ENCODE data around the gene ATP13A1. TPM values are rescaled to one million over a fixed set of nuclear protein-coding genes. Genes with fewer than 3 reads are reported as not detected.

The ATP13A1 gene
- total RNA-seq, 1 experiment from 2014 or later, result 24.3 TPM

DNA sequence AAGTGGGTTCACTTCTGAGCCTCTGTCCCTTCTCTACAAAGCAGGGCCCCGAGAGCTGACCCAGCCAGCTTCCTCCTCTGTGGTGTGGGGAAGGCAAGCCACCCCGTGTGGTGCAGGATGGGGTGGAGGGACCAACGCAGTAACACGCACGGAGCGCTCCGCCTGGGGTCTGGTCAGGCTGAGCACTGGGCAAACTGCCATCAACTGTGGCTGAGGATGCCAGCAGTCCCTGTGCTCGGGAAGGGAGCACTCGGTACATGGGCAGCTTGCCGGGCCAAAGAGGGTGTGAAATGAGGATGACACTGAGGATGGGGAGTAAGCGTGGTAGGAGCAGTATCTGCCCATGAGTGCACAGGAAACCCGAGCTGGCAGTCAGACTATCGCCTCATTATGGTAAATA is 12.4 kb downstream of the ATP13A1 start:
- in situ Hi-C loops (cut with HindIII; ENCODE audit: low pct_unique_long_range_greater_than_20kb, low sequenced_read_pairs), result no loop called here

DNA sequence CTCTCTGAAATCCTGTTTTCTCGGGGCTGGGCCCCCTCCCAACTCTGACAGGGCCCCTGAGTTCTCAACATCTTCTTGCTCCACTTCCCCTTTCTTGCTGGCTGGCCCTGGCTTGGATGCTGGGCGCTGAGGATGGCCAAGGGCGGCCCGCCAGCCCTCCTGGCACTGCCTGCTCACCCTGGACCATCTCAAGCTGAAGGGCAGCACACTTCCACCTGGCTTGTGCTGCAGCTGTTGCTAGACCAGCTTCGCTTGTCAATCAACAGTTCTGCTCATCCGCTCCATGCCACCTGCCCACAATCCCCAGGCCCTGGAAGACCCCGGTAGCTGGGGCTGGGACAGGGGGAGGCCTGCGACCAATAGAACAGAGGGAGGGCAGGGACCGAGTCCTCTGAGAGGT is 13.1 kb downstream of the ATP13A1 start:
- DNase-seq (ENCODE audit: low read depth), result no peak
- in situ Hi-C loops (cut with HindIII; ENCODE audit: low pct_unique_long_range_greater_than_20kb, low sequenced_read_pairs), result no loop called here

More for the DNA sequence above, 12.4 kb downstream of the ATP13A1 start:
- DNase-seq (ENCODE audit: low read depth), result no peak

- no peak for DNase-seq (ENCODE audit: low read depth)
- in situ Hi-C loops (cut with HindIII; ENCODE audit: low pct_unique_long_range_greater_than_20kb, low sequenced_read_pairs), result no loop called here
Observed at GRCh38 chr19:19649580-19649995, 13.9 kb downstream of the ATP13A1 start.

DNA sequence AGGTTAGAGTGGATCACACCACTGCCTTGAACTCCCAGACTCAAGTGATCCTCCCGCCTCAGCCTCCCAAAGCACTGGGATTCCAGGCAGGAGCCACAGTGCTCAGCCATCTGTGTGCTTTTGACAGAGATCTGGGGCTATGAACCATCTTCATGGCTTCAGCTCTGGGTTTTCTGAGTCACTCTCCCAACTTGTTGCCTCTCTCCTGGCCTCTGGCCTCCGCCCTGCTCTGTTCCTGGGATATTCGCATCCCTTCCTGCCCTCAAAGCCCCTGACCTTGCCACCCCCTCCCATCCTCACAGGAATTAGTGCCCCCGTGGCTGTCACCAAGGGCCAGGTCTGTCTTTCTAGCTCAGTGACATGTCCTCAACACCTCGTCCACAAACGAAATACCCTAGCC is 14.3 kb downstream of the ATP13A1 start:
- in situ Hi-C loops (cut with HindIII; ENCODE audit: low pct_unique_long_range_greater_than_20kb, low sequenced_read_pairs), result no loop called here
- DNase-seq (ENCODE audit: low read depth), result no peak

DNA sequence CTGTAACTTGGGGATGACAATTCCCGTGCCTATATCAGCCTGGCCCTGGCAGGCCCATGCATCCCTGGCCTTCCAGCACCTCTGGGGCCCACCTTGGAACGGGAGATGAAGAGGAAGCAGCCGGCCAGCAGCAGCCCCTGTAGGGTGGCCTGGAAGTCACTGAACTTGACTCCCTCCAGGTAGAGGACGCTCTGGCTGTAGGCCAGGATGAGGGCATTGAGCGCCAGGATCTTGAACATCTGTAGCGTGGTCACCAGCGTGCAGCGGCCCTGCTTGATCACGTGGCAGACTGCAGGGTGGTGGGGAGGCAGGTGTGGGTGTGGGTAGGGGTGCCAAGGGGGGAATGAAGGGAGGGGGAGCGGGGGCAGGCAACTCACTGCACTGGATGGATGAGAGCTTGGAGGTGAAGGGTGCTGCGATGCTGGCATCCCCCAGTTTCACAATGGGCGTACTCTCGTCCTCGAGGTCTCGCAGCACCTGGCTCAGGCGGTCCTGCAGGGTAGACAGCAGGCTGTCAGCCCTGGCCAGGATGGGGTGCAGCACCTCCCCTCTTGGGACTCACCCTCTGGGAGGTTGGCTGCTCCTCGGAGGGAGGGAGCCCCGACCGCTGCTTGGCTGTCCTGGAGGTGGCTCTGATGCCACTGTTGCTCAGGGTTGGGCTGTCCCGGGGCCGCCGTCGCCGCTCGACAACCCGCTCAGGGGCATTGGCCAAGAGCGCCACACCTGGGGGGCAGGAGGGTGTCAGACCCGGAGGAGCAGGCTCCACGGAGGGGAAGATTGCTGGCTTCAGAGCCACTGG is 16.2 kb downstream of the ATP13A1 start:
- in situ Hi-C loops (cut with HindIII; ENCODE audit: low pct_unique_long_range_greater_than_20kb, low sequenced_read_pairs), result no loop called here
- DNase-seq (ENCODE audit: low read depth), result no peak

DNA sequence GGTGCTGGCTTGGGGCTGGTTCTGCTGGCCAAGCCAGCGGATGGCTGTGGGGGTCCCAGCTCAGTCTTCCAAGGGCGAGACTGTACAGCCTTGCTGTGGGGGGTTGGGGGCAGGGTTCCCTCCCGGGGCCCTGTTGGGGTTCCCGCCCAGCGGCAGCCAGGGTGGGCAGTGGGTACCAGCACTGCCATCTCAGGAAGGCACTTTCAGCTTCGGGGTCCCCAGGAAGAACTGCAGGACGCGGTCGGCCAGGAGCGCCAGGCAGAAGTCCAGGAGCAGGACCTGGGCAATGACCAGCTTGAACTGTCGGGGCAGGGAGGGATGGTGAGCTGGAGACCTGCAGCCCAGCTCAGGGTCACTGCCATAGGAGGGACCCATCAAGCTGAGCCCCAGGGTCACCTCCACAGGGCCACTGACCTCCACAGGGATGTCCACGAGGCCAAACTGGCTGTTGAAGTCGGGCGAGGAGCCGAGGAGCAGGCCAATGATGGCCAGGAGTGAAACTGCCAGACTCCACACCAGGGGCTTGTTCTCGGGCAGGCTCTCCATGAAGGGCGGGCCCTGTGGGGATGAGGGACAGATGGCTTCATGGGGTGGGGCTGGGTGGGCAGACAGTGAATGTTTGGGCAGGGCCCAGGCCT is 18.1 kb downstream of the ATP13A1 start:
- no peak for DNase-seq (ENCODE audit: low read depth)
- in situ Hi-C loops (cut with HindIII; ENCODE audit: low pct_unique_long_range_greater_than_20kb, low sequenced_read_pairs), result no loop called here

DNA sequence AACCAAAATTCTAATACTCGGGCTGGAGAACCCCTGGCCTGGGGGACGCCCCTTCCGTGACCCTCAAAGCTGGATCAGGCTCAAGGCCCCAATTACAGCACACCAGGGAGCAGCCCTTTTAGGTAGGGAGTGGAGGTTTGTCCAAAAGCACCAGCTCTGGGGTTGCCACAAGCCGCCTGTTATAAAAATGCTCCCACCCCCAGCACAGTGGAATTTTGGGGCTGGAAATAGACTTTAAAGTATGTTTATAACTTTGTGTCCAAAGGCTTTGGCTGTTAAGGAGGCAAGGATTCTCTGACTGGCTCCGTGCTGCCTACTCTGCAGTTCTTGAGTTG is 19.5 kb downstream of the ATP13A1 start:
- DNase-seq (ENCODE audit: low read depth), result no peak
- in situ Hi-C loops (cut with HindIII; ENCODE audit: low pct_unique_long_range_greater_than_20kb, low sequenced_read_pairs), result no loop called here

GRCh38 chr19:19643158-19644053 is 20.1 kb downstream of the ATP13A1 start, which contains the start of gene GMIP:
TSS of gene GMIP (minus strand) at chr19:19643657. CDS start at chr19:19643529, 128 bp downstream.
- peak; percentile 70 for DNase-seq (ENCODE audit: low read depth)
- in situ Hi-C loops (cut with HindIII; ENCODE audit: low pct_unique_long_range_greater_than_20kb, low sequenced_read_pairs), result no loop called here

DNA sequence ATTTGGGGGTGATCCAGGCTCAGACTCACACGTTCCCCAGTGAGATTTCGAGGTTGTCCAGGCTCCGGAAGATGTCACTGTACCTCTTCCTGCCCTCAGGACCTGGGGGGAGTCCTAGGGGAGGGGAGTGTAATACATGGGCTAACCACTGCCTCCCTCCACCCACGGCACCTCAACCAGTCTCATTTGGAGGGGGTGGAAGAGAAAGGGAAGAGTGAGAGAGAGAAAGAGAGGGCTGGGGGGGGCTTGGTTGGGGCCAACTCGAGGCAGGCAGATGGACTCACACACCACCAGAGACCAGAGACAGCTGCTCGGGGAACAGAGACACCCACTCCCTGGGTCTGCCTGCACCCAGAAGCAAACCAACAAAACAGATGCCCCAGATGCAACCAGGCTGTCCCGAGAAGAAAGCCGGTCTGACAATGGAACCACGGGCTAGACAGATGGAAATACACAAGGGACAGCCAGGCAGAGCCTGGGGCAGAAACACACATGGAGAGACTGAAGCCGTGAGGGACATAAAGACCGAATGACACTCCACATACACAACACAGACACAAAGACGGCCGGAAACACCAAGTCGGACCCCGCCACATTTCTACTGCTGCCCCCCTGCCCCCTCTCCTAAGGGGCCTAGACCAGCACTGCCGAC is 20.8 kb downstream of the ATP13A1 start:
- in situ Hi-C loops (cut with HindIII; ENCODE audit: low pct_unique_long_range_greater_than_20kb, low sequenced_read_pairs), result no loop called here
- no peak for DNase-seq (ENCODE audit: low read depth)

DNA sequence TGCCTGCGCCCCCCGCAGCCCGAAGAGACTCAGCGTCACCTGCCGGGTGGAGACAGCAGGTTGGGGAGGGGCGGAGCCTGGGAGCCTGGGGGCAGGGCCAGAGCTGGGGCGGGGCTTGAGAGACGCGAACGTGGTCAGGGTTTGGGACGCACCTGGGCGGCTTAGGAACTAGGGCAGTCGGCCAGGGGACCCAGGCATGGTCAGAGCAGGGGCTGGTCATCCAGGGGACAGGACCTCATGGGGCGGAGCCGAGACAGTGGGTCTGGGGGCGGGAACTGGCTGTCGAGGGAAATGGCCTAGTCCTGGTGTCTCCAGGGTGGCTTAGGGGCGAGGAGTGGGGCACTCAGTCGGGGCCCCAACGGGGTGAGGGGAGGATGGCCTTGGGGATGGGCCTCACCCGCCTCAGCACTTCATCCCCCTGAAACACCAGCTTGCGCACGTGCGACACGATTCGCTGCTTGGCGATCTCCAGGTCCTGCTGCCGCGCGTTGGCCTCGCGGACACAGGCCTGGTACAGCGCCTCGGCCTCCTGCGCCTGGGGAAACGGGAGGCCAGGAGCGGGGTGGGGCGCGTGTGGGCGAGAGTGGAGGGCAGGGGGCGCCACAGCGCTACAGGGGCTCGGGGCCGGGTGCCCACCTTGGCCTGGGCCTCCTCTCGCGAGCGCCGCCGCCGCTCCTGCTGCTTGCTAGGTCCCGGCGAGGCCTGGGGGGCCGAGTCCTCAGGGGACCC is 25.8 kb downstream of the ATP13A1 start:
- no peak for DNase-seq (ENCODE audit: low read depth)
- in situ Hi-C loops (cut with HindIII; ENCODE audit: low pct_unique_long_range_greater_than_20kb, low sequenced_read_pairs), result no loop called here

- DNase-seq (ENCODE audit: low read depth), result no peak
- in situ Hi-C loops (cut with HindIII; ENCODE audit: low pct_unique_long_range_greater_than_20kb, low sequenced_read_pairs), result no loop called here
Observed at GRCh38 chr19:19637186-19637522, 26.3 kb downstream of the ATP13A1 start.

GRCh38 chr19:19636573-19637185 is 26.8 kb downstream of the ATP13A1 start:
- in situ Hi-C loops (cut with HindIII; ENCODE audit: low pct_unique_long_range_greater_than_20kb, low sequenced_read_pairs), result no loop called here
- DNase-seq (ENCODE audit: low read depth), result no peak

- no peak for DNase-seq (ENCODE audit: low read depth)
- in situ Hi-C loops (cut with HindIII; ENCODE audit: low pct_unique_long_range_greater_than_20kb, low sequenced_read_pairs), result no loop called here
Observed at GRCh38 chr19:19635313-19635702, 28.2 kb downstream of the ATP13A1 start.

DNA sequence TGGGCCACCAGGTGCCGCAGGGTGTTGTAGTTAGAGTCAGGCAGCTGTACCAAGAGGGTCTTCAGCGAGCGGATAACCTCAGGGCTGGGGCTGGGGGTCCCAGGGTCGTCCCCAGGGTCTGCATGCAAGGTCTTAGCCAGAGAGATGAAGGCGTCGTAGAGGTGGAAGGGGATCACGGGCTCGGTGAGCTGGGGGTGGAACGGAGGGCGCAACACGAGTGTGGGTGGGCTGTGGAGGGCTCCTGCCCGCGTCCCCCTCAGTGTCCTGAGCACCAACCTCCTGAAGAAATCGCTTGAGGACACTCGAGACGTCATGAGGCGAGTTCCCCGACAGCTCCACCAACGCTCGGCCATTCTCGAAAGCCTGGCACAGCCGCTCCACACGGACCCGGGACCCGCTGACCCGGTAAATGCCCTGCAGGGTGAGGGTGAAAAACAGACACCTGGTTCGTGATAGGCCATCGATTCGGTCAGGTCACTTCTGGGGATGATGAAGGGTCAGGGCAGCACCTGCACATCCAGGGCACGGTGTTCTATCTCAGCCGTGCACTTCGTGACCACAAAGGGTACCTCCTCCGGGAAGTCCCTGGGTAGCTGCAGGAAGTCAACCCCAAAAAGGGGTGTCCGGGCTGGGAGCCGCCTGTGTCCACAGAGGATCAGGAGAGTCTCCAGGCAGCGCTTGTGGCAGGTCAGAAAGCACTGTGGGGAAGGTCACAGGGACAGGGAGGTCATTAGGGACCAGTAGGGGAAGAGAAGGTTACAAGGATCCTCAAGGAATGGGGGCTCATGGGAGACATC is 28.8 kb downstream of the ATP13A1 start:
- DNase-seq (ENCODE audit: low read depth), result no peak
- in situ Hi-C loops (cut with HindIII; ENCODE audit: low pct_unique_long_range_greater_than_20kb, low sequenced_read_pairs), result no loop called here

DNA sequence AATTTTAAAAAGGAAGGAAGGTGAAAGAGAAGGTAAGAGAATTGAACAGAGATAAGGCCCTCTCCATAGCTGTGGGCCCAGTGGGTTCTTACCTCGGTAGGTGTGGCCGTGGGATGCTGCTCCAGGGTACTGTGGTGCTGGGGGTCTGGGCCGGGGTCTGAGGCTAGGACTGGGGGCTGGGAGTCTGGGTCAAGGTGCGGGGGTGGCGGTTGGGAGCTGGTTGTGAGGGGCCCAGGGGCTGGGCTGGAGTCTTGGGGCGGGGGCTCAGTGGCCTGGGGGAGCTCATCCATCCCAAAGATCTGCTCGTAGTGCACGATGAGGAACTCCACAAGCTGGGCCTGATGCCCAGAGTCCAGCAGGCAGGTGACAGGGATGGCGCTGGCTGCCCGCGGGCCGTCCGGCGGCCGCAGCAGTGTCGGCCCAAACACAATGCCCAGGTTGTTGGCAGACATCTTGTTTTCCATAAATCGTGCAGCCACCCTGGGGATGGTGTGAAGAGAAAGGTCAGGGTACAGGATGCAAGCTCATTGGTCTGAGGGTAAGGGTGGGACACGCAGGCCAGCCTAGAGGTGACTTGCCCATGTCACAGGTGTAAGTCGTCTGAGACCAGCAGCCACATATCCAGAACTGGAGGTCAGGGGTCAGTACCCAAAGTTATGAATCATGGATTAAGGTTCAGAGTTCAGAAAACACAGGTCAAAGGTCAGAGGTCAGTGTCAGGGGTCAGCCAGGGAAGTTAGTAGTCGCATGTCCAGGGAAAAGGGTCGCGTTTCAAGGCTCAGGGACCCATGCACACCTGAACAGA is 29.6 kb downstream of the ATP13A1 start:
- in situ Hi-C loops (cut with HindIII; ENCODE audit: low pct_unique_long_range_greater_than_20kb, low sequenced_read_pairs), result no loop called here
- no peak for DNase-seq (ENCODE audit: low read depth)

GRCh38 chr19:19632661-19633060 is 30.8 kb downstream of the ATP13A1 start:
- in situ Hi-C loops (cut with HindIII; ENCODE audit: low pct_unique_long_range_greater_than_20kb, low sequenced_read_pairs), result no loop called here
- DNase-seq (ENCODE audit: low read depth), result no peak
